Measurements from ENCODE around the gene PLEKHM3.

DNA sequence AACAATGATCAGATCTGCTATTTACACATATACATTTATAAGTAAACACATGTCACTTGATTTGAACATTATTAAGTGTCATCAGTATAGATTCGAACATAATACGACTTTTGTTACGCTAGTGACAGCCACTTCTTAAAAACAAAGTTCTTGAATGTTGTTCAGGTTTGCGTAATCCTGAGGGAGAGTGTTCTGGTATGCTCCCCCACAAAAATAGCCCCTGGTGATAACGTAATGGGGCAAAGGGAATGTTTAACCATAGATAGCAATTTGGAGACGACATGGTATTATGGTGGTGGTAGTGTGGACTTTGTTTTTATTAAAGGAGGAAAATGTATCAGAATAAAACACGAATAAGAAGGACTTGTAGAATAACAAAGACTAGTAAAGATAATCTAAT, 90.6 kb downstream of the PLEKHM3 start:
- TF ChIP-seq, protein P1, sequence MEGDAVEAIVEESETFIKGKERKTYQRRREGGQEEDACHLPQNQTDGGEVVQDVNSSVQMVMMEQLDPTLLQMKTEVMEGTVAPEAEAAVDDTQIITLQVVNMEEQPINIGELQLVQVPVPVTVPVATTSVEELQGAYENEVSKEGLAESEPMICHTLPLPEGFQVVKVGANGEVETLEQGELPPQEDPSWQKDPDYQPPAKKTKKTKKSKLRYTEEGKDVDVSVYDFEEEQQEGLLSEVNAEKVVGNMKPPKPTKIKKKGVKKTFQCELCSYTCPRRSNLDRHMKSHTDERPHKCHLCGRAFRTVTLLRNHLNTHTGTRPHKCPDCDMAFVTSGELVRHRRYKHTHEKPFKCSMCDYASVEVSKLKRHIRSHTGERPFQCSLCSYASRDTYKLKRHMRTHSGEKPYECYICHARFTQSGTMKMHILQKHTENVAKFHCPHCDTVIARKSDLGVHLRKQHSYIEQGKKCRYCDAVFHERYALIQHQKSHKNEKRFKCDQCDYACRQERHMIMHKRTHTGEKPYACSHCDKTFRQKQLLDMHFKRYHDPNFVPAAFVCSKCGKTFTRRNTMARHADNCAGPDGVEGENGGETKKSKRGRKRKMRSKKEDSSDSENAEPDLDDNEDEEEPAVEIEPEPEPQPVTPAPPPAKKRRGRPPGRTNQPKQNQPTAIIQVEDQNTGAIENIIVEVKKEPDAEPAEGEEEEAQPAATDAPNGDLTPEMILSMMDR (optimal IDR thresholded peaks at IDR 0.05 in 1 of 3, IDR thresholded peaks at IDR 0.05 in 1 of 3, conservative IDR thresholded peaks at IDR 0.05 in 1 of 3; ENCODE audit: extremely low read depth in 1 of 3, insufficient read depth in 2 of 3, low read length in 3 of 3), result no peak
- no peak for TF ChIP-seq EZH2 (IDR thresholded peaks at IDR 0.05; ENCODE audit: low read length)

Measured in keratinocyte (primary cell).